MCF 10A (cell line): Measurements from ENCODE around the gene P2RX3. TPM values are rescaled to one million over a fixed set of nuclear protein-coding genes. Genes with fewer than 3 reads are reported as not detected.

Experiments
- BruUV-seq: library from RNA; stranded (reverse); fragments of 400-500 nt; replicated peaks from 2 replicates; lab custom pipeline; 2021; lab: Mats Ljungman, UMichigan
- CTCF ChIA-PET: fragments of 300-600 bp; sonication (Branson Sonifier 250); formaldehyde crosslinking; extraction: SDS; loops from one replicate; lab custom pipeline; 2021; ENCODE audit warnings: antibody characterized with exemption, inconsistent platforms; lab: Yijun Ruan, JAX
- POLR2A ChIA-PET: fragments of 300-600, 350-650 bp; sonication (Branson Sonifier 250); formaldehyde crosslinking; extraction: SDS; loops from one replicate; lab custom pipeline; 2020; ENCODE audit warnings: antibody characterized with exemption, inconsistent platforms; lab: Yijun Ruan, JAX
- DNase-seq: peaks from one replicate; pipeline ENCODE4 v3.0.0-alpha.2; 2018; ENCODE audit not compliant: unreplicated experiment
- H3K27ac Mint-ChIP-seq: one replicate; pipeline ENCODE4 v1.8.0; 2022; ENCODE audit warnings: mild to moderate bottlenecking, low read depth, mixed read lengths; ENCODE audit not compliant: unreplicated experiment
- H3K27me3 Mint-ChIP-seq: one replicate; pipeline ENCODE4 v1.8.0; 2022; ENCODE audit warnings: mixed read lengths; ENCODE audit not compliant: insufficient read depth, unreplicated experiment
- H3K36me3 Mint-ChIP-seq: one replicate; pipeline ENCODE4 v1.8.0; 2022; ENCODE audit warnings: mild to moderate bottlenecking, moderate library complexity, mixed read lengths; ENCODE audit not compliant: insufficient read depth, unreplicated experiment
- H3K4me1 Mint-ChIP-seq: one replicate; pipeline ENCODE4 v1.8.0; 2022; ENCODE audit warnings: mixed read lengths; ENCODE audit not compliant: insufficient read depth, unreplicated experiment
- H3K4me3 Mint-ChIP-seq: one replicate; pipeline ENCODE4 v1.8.0; 2022; ENCODE audit warnings: mild to moderate bottlenecking, moderate library complexity, mixed read lengths; ENCODE audit not compliant: unreplicated experiment
- H3K9me3 Mint-ChIP-seq: one replicate; pipeline ENCODE4 v1.8.0; 2022; ENCODE audit warnings: mixed read lengths; ENCODE audit not compliant: unreplicated experiment
- CTCF ChIP-seq: fragments of 200-600 bp; IDR thresholded peaks from one replicate; pipeline ENCODE4 v1.8.0; 2022; ENCODE audit warnings: antibody characterized with exemption, mild to moderate bottlenecking; ENCODE audit not compliant: unreplicated experiment
- intact Hi-C: fragments of 100-400 bp; cut with micrococcal nuclease; formaldehyde crosslinking; loops from 2 replicates; pipeline ENCODE4 v1.14.1; 2022
- total RNA-seq: library from RNA; stranded (reverse); gene quantifications from 2 replicates; pipeline ENCODE4 v1.2.3, GENCODE V29; 2022

Gene P2RX3
- total RNA-seq, 1 experiment from 2014 or later, result not detected

- intact Hi-C loops, result no loop called here
- H3K27me3 Mint-ChIP-seq, result peaks cover 55% of the 10 kb centered on the region
- CTCF ChIA-PET, result no interaction called here
Observed at GRCh38 chr11:57391111-57391510, 53.0 kb downstream of the P2RX3 start.

GRCh38 chr11:57391539-57391938, 53.4 kb downstream of the P2RX3 start:
- Mint-ChIP-seq H3K4me3 (no peak overlapping the region), H3K36me3 (no peaks in the 10 kb centered on the region), H3K4me1 (no peaks in the 10 kb centered on the region), H3K9me3 (no peaks in the 10 kb centered on the region), H3K27me3 (peaks cover 51% of the 10 kb centered on the region), H3K27ac (no peak overlapping the region)
- no TSS peak for BruUV-seq
- ChIA-PET POLR2A (no interaction called here), CTCF (interaction anchor here (0.6 kb wide), 2 partner anchors 58 to 153 kb away, joined by 3 read pairs; no protein-coding TSS in a partner anchor)
- TF ChIP-seq CTCF, result no peak
- intact Hi-C loops, result no loop called here
- no peak for DNase-seq

More at GRCh38 chr11:57391111-57391510, 53.0 kb downstream of the P2RX3 start:
- TF ChIP-seq CTCF, result no peak
- no peak for DNase-seq
- H3K9me3 Mint-ChIP-seq, result no peaks in the 10 kb centered on the region
- no peaks in the 10 kb centered on the region for H3K4me1 Mint-ChIP-seq
- no peak overlapping the region for H3K4me3 Mint-ChIP-seq
- no peaks in the 10 kb centered on the region for H3K36me3 Mint-ChIP-seq
- no peak overlapping the region for H3K27ac Mint-ChIP-seq
- no TSS peak for BruUV-seq
- POLR2A ChIA-PET, result no interaction called here

- Mint-ChIP-seq H3K27ac (no peak overlapping the region), H3K27me3 (peaks cover 44% of the 10 kb centered on the region), H3K4me1 (no peaks in the 10 kb centered on the region), H3K9me3 (no peaks in the 10 kb centered on the region), H3K36me3 (no peaks in the 10 kb centered on the region), H3K4me3 (no peak overlapping the region)
- BruUV-seq, result no TSS peak
- CTCF ChIA-PET, result interaction anchor here (0.6 to 1.2 kb wide), 4 partner anchors 56 to 176 kb away, joined by 3 to 5 read pairs (median 4); no protein-coding TSS in a partner anchor
- DNase-seq, result no peak
- intact Hi-C loops, result no loop called here
- POLR2A ChIA-PET, result no interaction called here
- TF ChIP-seq CTCF, result no peak
Observed at GRCh38 chr11:57392066-57392762, 54.1 kb downstream of the P2RX3 start.

GRCh38 chr11:57392763-57393105, 54.6 kb downstream of the P2RX3 start:
- Mint-ChIP-seq H3K36me3 (no peaks in the 10 kb centered on the region), H3K9me3 (no peaks in the 10 kb centered on the region), H3K27me3 (peaks cover 39% of the 10 kb centered on the region), H3K4me3 (no peak overlapping the region), H3K27ac (no peak overlapping the region), H3K4me1 (no peaks in the 10 kb centered on the region)
- no peak for TF ChIP-seq CTCF
- no peak for DNase-seq
- no TSS peak for BruUV-seq
- CTCF ChIA-PET, result interaction anchor here (0.6 to 1.2 kb wide), 2 partner anchors 56 to 175 kb away, joined by 4 to 5 read pairs; no protein-coding TSS in a partner anchor
- POLR2A ChIA-PET, result no interaction called here
- intact Hi-C loops, result no loop called here
